HG03045 (cell line): Measurements from ENCODE around the gene WNT11.
A peak's percentile ranks its signal among the peaks of the same experiment; 100 is the strongest.

ENCODE experiments used
- ATAC-seq: cut with Tn5 transposase; IDR thresholded peaks from one replicate; pipeline ENCODE4 v1.9.1; 2021; ENCODE audit warnings: mild to moderate bottlenecking, moderate library complexity; ENCODE audit not compliant: unreplicated experiment

The WNT11 gene

DNA sequence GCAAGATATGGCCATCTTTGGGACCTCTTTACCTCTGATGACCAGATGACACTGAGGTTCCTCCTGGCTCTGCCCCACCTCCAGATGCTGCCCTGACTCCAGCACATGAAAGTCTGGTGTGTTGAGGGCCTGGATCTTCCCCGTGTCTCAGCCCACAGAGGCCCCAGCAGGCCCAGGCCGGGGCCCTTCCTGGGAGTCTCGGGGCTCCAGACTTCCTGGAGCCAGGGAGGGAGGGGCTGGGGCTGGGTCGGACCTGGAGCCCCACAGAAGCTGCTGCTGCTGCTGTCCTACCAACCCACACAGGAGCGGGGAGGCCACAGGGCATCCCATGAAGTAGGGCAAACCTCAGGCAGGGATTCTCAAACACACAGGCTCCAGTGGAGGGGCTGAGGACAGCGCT lies 32.2 kb upstream of the WNT11 start:
- no peak for ATAC-seq

DNA sequence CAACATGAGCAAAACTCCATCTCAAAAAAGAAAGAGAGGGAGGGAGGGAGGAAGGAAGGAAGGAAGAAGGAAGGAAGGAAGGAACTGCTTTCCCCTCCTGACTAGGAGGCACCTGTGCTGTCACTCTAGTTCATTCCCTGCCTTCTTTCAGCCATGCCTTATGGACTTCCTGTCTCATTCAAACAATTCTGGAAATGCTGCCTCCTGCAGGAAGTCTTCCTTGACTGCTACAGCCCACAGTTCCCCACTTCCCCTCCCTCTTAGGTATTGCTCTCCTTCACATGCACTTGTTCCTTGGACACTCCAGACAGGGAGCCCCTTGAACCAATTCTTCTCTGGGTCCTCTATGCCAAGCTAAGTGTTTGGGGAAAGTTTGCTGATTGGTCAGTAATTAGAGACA lies 31.6 kb upstream of the WNT11 start:
- ATAC-seq: no peak

DNA sequence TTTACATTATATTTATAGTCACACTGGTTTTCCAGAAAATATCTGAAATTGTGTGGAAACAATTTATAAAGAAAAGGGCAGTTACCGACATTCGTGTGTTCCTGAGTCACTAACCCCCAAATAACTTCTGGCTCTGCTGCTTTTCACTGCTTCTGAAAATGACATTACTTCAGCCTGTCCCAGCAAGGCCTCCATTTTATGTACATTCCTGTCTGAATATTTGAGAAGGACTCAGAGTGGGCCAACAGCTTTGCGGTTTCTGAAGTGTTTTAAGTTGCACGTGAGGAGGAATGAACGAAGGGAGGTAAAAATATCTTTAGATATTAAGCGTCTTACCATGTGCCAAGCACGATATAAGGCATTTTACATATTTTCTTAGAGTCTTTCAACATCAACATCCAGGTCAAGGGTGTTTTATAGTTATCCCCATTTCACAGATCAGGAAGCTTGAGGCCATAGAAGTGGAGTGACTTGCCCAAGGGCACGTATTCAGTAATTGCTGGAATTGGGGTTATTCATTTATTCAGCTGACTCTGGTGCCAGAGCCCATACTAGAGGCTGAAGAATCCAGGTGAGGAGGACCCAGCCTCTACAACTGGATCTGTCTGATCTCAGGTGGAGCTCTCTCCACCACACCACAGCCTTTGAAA lies 30.8 kb upstream of the WNT11 start:
- ATAC-seq: no peak

DNA sequence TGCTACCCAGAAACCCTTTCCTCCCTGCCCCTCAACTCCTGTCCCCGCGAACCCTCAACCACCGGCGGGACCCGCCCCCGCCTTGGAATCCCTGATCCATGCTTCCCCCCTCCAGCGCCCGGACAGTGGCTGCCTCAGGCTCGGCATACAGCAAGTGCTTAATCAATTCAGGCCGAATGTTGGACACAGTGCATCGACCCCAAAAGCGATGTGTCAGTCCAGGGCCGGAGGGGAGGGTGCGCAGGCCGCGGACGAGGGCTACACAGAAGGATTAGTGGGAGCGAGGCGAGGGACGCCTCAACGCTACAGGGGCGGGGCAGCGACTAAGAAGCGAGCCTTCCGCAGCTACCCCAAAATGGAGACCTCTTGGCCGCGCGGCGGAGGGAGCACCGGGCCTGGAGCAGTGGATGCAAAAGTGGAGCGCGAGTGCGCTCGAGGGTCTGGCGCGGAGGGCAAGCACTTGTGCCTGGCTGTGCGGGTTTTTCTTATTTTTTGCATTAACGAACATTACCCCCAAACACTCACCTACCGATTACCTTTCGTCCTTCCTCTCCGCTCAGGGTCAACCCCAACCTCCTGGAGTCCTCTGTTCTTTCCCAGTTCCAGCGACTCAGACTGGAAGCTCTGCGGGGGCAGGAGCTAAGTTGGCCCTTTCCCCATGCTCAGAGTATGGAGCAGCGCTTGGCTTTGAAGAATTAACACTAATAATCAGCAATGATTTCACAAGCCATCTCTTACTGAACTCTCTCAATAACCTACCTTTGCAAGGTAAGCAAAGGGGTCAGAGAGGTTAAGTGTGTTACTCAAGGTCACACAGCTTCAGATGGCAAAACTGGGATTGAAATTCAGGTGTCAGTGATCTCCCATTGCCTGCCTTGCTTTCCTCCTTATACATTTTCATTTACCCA lies 30.0 kb upstream of the WNT11 start:
- peak; percentile 21 for ATAC-seq

DNA sequence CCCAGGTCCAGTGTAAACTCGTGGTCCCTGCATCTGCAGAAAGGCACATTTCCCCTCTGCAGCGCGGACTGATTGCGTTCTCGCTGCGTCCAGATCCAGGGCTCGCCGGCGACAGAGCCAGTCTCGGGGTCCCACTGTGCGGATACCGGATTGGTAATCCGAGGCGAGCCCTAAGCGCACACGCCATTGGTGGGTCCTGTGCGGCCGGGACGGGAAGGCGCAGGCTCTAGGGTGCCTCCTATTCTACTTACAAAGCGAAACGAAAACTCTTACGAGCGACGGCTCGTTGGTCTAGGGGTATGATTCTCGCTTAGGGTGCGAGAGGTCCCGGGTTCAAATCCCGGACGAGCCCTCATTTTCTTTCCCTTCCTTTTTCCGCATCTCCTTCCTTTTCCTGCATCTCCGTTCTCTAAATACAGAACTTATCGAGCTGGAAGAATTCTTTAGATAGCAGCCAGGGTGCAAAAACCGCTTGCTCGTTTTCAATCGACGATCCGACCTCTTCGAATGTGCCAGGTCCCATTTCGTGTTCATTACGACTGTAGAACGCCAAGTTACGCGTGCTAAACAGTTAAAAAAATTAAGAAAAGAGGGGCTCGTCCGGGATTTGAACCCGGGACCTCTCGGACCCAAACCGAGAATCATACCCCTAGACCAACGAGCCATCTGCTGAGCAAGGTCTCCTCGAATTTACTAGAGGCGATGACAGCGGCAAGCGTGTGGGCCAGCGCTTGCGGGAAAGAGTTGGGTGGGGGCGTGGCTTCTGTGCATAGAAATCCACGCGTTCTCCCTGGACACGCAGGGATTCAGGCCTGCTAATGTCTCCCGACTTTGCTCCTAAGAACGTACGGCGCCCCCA lies 29.2 kb upstream of the WNT11 start:
- peak; percentile 63 for ATAC-seq

DNA sequence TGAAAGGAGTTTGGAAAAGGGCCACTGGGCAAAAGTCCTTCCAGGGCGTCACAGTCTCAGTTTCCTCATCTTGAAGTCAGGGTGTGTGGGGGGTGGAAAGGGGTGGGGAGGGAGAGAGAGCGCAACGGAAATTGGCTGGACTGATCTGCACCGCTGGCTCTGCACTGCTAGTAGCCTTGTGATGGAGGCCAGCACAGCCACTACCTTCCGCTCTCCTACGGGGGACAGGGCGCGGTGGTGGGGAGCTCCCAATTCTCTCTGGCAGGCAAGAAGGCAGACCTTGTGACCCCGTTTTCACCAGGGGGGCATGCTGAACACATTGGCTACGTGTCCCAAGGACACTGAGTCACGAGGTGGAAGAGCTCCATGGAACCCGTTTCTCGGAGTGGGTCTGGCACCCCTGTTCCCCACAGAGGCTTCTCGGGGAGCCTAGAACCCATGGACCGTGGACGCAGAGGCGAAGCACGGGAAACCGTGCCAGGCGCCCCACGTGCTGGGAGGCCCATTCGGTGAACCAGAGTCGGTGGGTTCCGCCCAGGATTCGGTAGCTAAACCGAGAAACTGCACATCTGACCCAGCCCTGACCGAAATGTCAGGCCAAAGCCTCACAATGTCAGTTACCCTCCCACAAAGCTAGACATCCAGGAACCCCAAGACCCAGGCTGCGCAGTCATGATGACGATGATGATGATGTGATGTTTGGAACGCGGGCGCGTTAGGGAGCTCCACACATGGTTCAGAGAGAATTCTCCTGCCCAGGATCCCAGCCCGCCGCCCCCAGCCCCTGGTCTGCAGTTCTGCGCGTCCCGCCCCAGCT lies 28.3 kb upstream of the WNT11 start:
- ATAC-seq: peak; percentile 3

DNA sequence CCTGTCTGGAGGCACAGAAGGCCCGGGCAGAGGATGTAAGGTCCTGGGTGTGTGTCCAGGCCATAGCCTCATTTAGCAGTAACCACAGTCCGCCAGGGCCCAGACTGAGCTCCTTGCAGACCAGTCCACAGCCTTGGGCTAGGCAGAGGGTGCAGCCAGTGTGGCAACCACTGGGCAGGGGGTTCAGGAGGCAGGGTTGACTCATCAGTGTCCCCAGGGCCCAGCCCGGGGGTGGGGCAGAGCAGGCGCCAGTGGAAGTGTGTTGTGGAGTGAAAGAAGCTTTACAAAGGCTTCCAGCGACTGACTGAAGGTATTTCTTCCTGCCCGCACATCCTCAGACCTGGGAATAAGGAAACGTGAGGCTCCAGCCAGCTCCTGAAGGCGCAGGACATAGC lies 27.7 kb upstream of the WNT11 start:
- ATAC-seq: no peak

DNA sequence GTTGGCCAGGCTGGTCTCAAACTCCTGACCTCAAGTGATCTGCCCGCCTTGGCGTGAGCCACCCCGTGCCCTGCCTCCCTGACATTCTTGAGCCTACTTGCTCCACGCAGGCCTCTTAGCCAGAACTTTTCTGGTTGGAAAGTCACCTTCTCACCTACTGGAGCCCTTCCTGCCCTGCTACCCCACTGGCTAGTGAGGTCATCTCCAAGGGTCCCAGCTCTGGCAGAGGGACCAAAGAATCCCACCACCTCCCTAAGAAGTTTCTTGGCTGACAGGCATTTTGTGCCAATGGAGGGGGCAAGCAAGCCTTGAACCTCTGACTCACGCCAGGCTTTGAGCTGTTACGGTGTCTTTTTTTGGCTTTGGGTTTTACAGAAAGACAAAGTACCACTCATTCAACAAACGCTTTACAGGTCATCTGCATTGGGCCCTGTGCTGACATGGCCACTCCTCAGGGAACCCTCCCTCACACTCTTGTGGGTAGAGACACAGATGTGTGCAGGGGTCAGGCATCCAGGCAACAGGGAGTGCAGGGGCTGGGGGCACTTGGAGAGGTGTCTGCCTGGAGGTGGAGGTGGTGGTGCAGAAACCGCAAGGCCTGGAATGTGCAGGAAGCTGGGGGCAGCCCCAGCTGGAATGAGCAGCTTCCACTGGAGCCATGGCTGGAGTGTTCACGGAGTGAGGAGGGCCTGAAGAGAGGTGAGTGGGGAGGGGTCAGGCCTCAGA lies 27.1 kb upstream of the WNT11 start:
- no peak for ATAC-seq

DNA sequence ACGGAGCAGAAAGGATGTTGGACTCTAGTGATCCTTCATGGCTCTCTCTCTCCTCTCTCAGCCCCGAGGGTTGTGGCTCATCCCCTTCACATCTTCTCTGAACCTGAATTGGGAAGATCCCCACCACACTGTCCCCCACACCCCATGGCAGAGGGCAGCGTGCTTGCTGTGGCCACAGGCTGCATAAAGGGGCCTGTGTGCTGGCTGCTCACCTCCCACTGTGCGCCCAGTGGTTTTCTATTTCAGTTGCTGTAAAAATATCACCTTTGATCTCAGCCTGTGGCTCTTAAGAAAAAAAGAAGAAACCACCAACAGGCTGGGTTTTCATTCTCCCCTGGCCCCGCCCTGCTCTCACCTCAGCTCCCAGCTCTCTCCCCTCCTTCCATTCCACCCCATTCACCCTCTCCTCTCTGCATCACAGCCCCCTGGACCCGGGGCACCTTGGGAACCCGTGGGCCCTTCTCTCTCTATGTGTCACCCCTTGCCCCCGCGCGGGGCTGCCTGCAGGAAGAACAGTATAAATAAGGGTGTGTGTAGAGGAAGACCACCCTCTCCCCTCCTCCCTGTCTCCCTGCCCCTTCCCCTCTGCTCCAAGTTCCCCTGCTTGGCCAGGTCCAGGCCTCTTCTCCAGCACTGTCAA lies 25.8 kb upstream of the WNT11 start:
- ATAC-seq: no peak

DNA sequence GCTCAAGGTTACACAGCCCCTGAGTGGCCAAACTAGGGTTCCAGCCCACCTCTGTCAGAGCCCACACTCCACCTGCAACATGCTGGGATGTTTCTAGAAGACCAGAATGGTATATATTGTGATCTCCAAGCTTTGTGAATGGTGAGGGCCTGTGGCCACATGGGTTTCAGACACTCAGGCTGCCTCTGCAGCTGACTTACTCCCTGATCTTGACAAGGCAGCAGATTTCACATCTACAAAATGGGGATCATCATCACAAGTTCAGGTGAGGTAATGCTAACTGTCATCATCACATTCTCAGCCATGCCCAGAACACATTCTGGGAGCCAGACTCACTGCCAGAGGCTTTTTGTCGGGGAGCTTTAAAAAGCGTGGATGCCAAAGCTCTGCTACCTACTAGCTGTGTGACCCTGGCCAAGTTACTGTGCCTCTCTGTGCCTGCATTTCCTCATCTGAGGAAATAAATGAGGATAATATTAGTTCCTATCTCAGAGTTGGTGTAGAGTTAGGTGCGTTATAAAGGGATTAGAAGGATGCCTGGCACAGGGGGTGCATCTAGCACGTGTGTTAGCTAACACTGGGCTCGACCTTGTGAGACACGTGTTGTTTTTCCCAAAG lies 24.9 kb upstream of the WNT11 start:
- ATAC-seq: no peak

DNA sequence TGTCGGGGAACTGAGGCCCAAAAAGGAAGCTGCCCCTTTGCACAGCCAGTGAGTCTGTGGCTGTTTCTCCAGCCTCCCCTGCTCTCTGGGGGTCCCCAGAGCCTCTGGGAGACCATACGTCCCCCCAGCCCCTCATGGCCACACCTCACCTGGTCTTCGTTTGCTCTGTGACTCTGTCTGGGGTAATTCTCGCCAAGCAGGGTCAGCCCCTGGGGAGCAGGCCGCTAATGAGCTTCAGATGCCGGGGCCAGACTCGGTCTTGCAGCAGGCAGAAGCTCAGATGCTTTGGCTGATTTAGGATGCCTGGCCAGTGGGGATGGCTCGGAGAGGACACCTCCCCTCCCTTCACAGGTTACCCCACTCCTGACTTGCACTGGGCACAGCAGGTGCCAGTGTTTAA lies 24.1 kb upstream of the WNT11 start:
- ATAC-seq: no peak

DNA sequence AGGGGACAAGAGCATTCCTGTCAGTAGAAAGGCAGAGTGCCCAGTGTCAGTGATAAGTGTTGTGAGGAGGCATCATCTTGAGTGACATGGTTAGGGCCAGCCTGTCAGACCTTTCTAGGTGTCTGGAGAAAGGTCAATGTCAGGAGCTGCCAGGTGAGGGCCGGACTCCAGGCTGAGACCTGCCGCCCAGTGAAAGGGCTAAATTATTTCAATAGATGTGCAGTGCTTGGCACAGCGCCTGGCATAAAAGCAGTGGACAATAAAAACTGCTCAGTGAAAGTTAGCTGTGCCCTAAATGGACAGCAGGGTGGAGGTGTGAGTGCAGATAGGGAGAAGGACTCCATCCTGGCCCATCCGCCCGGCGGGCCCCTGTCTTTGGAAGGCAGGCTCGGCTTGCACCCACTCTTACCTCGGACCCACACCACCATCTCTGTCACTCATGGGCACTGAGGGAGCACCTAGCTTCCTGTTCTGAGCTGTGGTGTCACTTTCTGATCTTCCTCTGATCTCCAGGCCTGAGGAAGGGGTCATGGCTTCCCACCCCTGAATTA lies 23.5 kb upstream of the WNT11 start:
- ATAC-seq: no peak

DNA sequence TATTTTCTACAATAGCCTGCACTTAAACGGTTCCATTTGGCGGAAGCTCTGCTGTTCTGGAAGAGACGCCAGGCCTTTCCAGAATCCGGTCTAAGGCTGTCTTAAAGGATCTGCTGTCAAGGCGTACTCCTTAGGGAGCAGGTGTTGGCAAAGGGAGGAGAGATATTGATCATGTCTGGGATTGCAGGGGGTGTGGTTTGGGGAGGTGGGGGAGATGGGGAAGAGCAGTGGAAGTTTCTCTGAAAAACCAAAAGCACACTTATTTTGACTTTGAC lies 22.5 kb upstream of the WNT11 start:
- no peak for ATAC-seq

DNA sequence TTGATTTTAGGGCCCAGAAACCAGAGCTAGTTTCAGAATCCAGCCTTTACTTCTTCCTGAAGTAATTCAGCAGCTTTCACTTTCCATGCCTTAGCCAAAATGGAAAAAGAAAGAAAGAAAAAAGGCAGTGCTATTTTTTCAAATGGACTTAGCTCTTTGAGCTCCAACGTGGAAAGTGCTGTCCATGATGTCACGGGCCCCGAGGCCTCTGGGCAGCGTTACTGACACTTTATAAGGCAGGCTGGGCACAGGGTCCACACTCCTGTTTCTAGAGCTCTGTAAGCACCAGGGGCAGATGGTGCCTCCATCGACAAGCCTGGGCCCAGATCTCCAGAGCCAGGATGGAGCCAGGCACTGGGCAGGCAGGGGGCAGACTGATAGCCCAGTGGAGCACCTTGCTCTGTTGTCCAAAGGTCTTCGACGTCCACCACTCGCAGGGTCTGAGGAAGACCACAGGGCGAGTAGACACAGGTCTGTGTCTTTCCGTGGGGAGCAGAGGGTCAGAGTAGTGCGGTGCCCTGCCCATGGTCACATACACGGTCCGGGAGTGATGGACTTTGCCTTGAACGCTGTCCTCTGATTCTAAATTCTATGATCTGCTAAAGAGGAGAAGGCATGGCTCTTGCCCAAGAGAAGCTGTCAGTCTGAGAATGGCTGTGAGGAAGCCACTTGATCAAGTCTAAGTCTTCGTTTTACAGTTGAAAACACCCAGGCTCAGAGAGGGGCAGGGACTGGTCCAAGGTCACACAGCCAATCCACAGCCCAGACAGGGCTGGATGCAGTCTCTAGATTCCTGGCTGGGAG lies 22.0 kb upstream of the WNT11 start:
- ATAC-seq: no peak

DNA sequence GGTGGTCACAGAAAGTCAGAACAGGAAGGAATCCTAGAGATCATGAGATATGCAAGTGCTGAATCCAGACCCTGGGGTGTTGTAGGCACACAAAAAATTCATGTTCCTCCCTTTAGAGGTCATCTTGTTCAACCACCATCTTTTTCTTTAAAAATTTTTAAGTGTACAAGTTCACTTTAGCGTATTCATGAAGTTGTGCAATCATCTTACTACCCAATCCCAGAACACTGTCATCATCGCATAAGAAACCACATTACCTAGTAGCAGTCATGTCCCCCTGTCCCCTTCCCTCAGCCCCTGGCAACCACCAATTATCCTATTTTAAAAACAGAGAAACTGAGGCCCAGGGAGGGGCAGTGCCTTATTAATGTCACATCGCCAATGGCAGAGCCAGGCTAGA lies 20.3 kb upstream of the WNT11 start:
- no peak for ATAC-seq

DNA sequence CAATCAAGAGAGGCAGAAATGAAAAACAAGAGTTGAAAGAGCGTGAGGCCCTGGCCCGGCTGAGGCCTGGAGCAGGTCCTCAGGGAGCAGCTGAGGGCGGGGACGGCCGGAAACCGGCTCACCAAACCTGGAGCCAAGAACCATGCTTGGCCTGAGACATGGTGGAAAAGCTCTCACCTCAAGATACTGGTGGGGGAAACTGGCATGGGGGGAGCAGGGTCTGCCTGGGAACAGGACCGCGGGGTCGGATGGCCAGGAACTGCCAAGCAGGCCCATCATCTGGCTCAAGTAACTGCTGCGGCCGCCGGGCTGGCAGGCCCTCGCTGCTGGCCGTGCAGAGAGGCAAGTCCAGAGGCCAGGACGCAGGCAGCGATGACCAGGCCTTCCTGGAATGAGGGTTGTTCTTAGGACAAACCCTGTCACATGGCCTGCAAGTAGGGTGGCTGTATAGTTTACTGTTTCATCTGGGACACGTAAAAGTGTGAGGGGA lies 18.9 kb upstream of the WNT11 start:
- ATAC-seq: no peak

DNA sequence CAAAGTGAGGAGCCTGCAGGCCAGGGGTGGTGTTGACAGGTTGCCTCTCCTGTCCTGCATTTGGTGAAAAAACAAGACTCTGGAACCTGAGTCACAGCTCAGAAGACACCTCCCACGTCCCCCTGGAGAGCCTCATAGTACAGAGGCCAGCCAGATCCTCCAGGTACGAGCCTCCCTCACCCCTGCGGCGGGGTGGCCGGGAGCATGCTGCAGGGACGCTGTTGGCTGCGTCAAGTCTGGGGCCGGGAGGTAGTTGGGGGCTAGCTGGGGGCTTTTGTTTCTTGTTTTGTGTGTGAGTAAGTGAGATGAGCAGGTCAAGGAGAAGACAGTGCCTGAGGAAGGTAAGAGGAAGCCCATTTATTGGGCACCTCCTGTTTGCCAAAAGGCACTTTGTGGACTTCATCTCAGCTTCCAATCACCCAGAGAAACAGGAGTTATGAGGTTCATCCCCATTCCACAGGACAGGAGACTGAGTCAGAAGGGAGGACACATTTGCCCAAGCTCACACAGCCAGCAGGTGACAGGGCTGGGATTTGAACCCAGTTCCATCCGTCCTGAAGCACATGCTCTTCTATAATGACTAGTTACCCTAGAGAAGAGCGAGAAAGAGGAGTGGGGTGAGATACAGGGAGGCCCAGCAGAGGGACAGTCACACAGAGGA lies 18.3 kb upstream of the WNT11 start:
- ATAC-seq: no peak

DNA sequence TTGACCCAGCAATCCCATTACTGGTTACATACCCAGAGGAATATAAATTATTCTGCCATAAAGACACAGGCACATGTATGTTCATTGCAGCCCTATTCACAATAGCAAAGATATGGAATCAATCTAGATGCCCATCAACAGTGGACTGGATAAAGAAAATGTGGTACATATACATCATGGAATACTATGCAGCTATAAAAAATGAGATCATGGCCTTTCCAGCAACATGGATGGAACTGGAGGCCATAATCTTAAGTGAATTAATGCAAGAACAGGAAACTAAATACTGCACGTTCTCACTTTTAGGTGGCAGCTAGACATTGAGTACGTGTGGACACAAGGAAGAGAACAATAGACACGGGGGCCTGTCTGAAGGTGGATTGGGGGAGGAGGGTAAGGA lies 15.1 kb upstream of the WNT11 start:
- no peak for ATAC-seq
